H1 (cell line): ENCODE results near the gene TET2. TPM values are rescaled to one million over a fixed set of nuclear protein-coding genes. Genes with fewer than 3 reads are reported as not detected.

ENCODE experiments used
- CTCF ChIA-PET: fragments of 300-600 bp; sonication (Branson Sonifier 250); formaldehyde crosslinking; loops from one replicate; lab custom pipeline; 2021; ENCODE audit not compliant: partially characterized antibody; lab: Charles Lee
- POLR2A ChIA-PET: fragments of 300-600 bp; sonication (Branson Sonifier 250); formaldehyde crosslinking; loops from one replicate; lab custom pipeline; 2021; ENCODE audit warnings: inconsistent platforms; ENCODE audit not compliant: partially characterized antibody; lab: Charles Lee
- DNase-seq, 2 experiments: peaks; one replicate each; pipeline versions ENCODE4 v3.0.0 to v3.0.0-alpha.2; 2010 to 2022; ENCODE audit warnings: low spot score in 2 of 2, low read depth in 1 of 2, mixed read lengths in 1 of 2
- FAIRE-seq: peaks from 2 replicates; lab custom pipeline; 2011; peaks lifted over from hg19 to GRCh38; lab: Jason Lieb, UNC
- H2AFZ ChIP-seq: 2 replicates; pipeline ENCODE4 v1.8.1; 2012; ENCODE audit warnings: low read length, inconsistent platforms
- H2AK5ac ChIP-seq: 2 replicates; pipeline ENCODE4 v1.6.1; 2013; ENCODE audit warnings: low read depth, low read length
- H2BK120ac ChIP-seq: replicated peaks from 2 replicates; pipeline ENCODE3; 2013; ENCODE audit warnings: low read depth, low read length, inconsistent platforms
- H2BK12ac ChIP-seq: 2 replicates; pipeline ENCODE4 v1.6.1; 2013; ENCODE audit warnings: low read depth, low read length
- H2BK15ac ChIP-seq: 2 replicates; pipeline ENCODE4 v1.6.1; 2013; ENCODE audit warnings: low read length
- H2BK20ac ChIP-seq: 2 replicates; pipeline ENCODE4 v1.6.1; 2013; ENCODE audit warnings: low read length
- H2BK5ac ChIP-seq: 2 replicates; pipeline ENCODE4 v1.6.1; 2013; ENCODE audit warnings: low read depth, low read length
- H3K14ac ChIP-seq: 2 replicates; pipeline ENCODE4 v1.6.1; 2013; ENCODE audit warnings: inconsistent platforms; ENCODE audit not compliant: insufficient read length
- H3K18ac ChIP-seq: 2 replicates; pipeline ENCODE4 v1.6.1; 2013; ENCODE audit warnings: low read length; ENCODE audit errors: extremely low read depth
- H3K23ac ChIP-seq: 2 replicates; pipeline ENCODE4 v1.6.1; 2013; ENCODE audit warnings: inconsistent platforms; ENCODE audit not compliant: insufficient read length
- H3K23me2 ChIP-seq: 2 replicates; pipeline ENCODE4 v1.6.1; 2013; ENCODE audit warnings: low read depth, low read length
- H3K27ac ChIP-seq: 2 replicates; pipeline ENCODE4 v1.6.1; 2011; ENCODE audit warnings: low read depth, low read length, inconsistent platforms
- H3K27me3 ChIP-seq, 4 experiments: replicated peaks in 1 of 4; 1 replicate in 1 of 4; 2 replicates in 3 of 4; pipeline versions ENCODE4 v1.6.1 to v1.8.1; 2011 to 2013; ENCODE audit warnings: low read length in 3 of 4, mild to moderate bottlenecking in 3 of 4, inconsistent platforms in 2 of 4, mixed read lengths in 2 of 4, moderate library complexity in 1 of 4; ENCODE audit not compliant: control insufficient read depth in 3 of 4, insufficient read depth in 3 of 4; ENCODE audit errors: extremely low read depth in 1 of 4
- H3K36me3 ChIP-seq, 4 experiments: 2 replicates each; pipeline versions ENCODE4 v1.6.1 to v1.8.1; 2011 to 2013; ENCODE audit warnings: mild to moderate bottlenecking in 4 of 4, low read length in 3 of 4, moderate library complexity in 2 of 4, control low read depth in 1 of 4, inconsistent platforms in 1 of 4; ENCODE audit not compliant: insufficient read depth in 4 of 4, control insufficient read depth in 2 of 4
- H3K4ac ChIP-seq: replicated peaks from 2 replicates; pipeline ENCODE3; 2013; ENCODE audit warnings: low read length, low read depth, mixed read lengths, inconsistent platforms; ENCODE audit not compliant: insufficient read length
- H3K4me1 ChIP-seq, 4 experiments: replicated peaks in 1 of 4; 1 replicate in 1 of 4; 2 replicates in 3 of 4; pipeline versions ENCODE4 v1.6.1 to v1.8.1; 2011 to 2013; ENCODE audit warnings: low read length in 3 of 4, inconsistent platforms in 2 of 4, mixed read lengths in 1 of 4; ENCODE audit not compliant: insufficient read depth in 4 of 4, control insufficient read depth in 3 of 4
- H3K4me2 ChIP-seq, 2 experiments: 2 replicates each; pipeline versions ENCODE4 v1.6.1 to v1.8.1; 2011 to 2013; ENCODE audit warnings: low read depth in 2 of 2, low read length in 2 of 2, control low read depth in 1 of 2, inconsistent platforms in 1 of 2, mild to moderate bottlenecking in 1 of 2; ENCODE audit not compliant: insufficient read depth in 1 of 2
- H3K4me3 ChIP-seq, 4 experiments: fragments of 200-600, 300-600 bp in 1 of 4; sonication (generic), shearing (Covaris generic), sonication (Bioruptor Twin) in 1 of 4; 2 replicates each; pipeline versions ENCODE4 v1.5.1 to v1.8.1; 2011 to 2016; ENCODE audit warnings: low read length in 4 of 4, low read depth in 3 of 4, control low read depth in 2 of 4, inconsistent platforms in 2 of 4, mild to moderate bottlenecking in 2 of 4, mixed read lengths in 1 of 4, moderate library complexity in 1 of 4; ENCODE audit not compliant: insufficient read depth in 2 of 4; ENCODE audit errors: extremely low read depth in 1 of 4
- H3K56ac ChIP-seq: replicated peaks from 2 replicates; pipeline ENCODE3; 2013; ENCODE audit warnings: low read depth, mild to moderate bottlenecking, mixed read lengths, low read length, inconsistent platforms; ENCODE audit not compliant: insufficient read length
- H3K79me1 ChIP-seq: 2 replicates; pipeline ENCODE4 v1.6.1; 2013; ENCODE audit warnings: low read depth, low read length, control low read depth
- H3K79me2 ChIP-seq, 2 experiments: 2 replicates each; pipeline versions ENCODE4 v1.6.1 to v1.8.1; 2012 to 2013; ENCODE audit warnings: low read length in 2 of 2, mild to moderate bottlenecking in 2 of 2, inconsistent platforms in 1 of 2; ENCODE audit not compliant: insufficient read depth in 2 of 2, control insufficient read depth in 1 of 2
- H3K9ac ChIP-seq, 4 experiments: replicated peaks in 1 of 4; 1 replicate in 1 of 4; 2 replicates in 3 of 4; pipeline versions ENCODE4 v1.6.1 to v1.8.1; 2011 to 2013; ENCODE audit warnings: low read depth in 3 of 4, low read length in 3 of 4, control low read depth in 2 of 4, mild to moderate bottlenecking in 2 of 4, moderate library complexity in 2 of 4, inconsistent platforms in 1 of 4; ENCODE audit errors: extremely low read depth in 1 of 4
- H3K9me3 ChIP-seq, 2 experiments: 2 replicates each; pipeline versions ENCODE4 v1.6.1 to v1.8.1; 2012 to 2013; ENCODE audit warnings: mild to moderate bottlenecking in 2 of 2, moderate library complexity in 2 of 2, control low read depth in 1 of 2, inconsistent platforms in 1 of 2, low read depth in 1 of 2, low read length in 1 of 2, mixed read lengths in 1 of 2; ENCODE audit not compliant: insufficient read depth in 2 of 2
- H4K20me1 ChIP-seq, 2 experiments: replicated peaks in 1 of 2; 2 replicates each; pipeline versions ENCODE3 to v1.8.1; 2011 to 2013; ENCODE audit warnings: inconsistent platforms in 2 of 2, low read length in 2 of 2, mild to moderate bottlenecking in 1 of 2; ENCODE audit not compliant: insufficient read depth in 2 of 2, control insufficient read depth in 1 of 2
- H4K5ac ChIP-seq: 2 replicates; pipeline ENCODE4 v1.6.1; 2013; ENCODE audit warnings: low read length, low read depth, mixed read lengths, inconsistent platforms; ENCODE audit not compliant: insufficient read length
- H4K8ac ChIP-seq: 2 replicates; pipeline ENCODE4 v1.8.0; 2013; ENCODE audit warnings: mild to moderate bottlenecking, moderate library complexity, low read length, inconsistent platforms; ENCODE audit not compliant: insufficient read depth; ENCODE audit errors: extremely low read depth
- H4K91ac ChIP-seq: replicated peaks from 2 replicates; pipeline ENCODE3; 2013; ENCODE audit warnings: low read length, mixed read lengths, inconsistent platforms; ENCODE audit not compliant: insufficient read length
- SAP30 ChIP-seq: fragments of 300-600 bp; sonication (generic); IDR thresholded peaks from 2 replicates; pipeline ENCODE4 v1.7.1; 2012; ENCODE audit warnings: low read length, moderate library complexity, mild to moderate bottlenecking, inconsistent platforms; ENCODE audit not compliant: insufficient read depth, insufficient replicate concordance
- WGBS, 2 experiments: shearing (Covaris generic) in 1 of 2; methylation state at CpG; one replicate each; pipeline versions ENCODE4 v1.1.6 to v1.1.7; 2013 to 2015; ENCODE audit warnings: low lambda C conversion rate in 2 of 2, mixed read lengths in 2 of 2, inconsistent platforms in 1 of 2, low coverage in 1 of 2, missing lambda C conversion rate in 1 of 2; ENCODE audit not compliant: insufficient replicate concordance in 2 of 2, insufficient coverage in 1 of 2, insufficient read length in 1 of 2; ENCODE audit errors: extremely low coverage in 1 of 2, missing lambda C conversion rate in 1 of 2; 5-methylcytosine and 5-hydroxymethylcytosine counted together
- polyA plus RNA-seq, 7 experiments: library from polyadenylated mRNA; depleted of rRNA in 3 of 7; stranded (reverse) in 5 of 7; unstranded in 2 of 7; fragments of >200 nt in 5 of 7; fragments of 200-250 nt in 2 of 7; gene quantifications; 1 replicate in 5 of 7; 2 replicates in 1 of 7; 4 replicates in 1 of 7; pipeline versions ENCODE4 v1.2.1 to v1.2.3, GENCODE V29; 2011 to 2013; ENCODE audit warnings: missing spikeins in 2 of 7, mixed read lengths in 2 of 7
- total RNA-seq: library from RNA; stranded (reverse); fragmentation: NEBNext Ultra II Directional; extraction: Animal tissue kit (Norgen Biotek cat#: 25700); gene quantifications from 2 replicates; pipeline ENCODE4 v1.2.1, GENCODE V29; 2021

TET2 gene
- total and polyA plus RNA-seq, 2 of the 8 experiments (the other 6 are each of a cell fraction or from before 2014, with no cell fraction given) = 1.0 to 2.6 TPM

DNA sequence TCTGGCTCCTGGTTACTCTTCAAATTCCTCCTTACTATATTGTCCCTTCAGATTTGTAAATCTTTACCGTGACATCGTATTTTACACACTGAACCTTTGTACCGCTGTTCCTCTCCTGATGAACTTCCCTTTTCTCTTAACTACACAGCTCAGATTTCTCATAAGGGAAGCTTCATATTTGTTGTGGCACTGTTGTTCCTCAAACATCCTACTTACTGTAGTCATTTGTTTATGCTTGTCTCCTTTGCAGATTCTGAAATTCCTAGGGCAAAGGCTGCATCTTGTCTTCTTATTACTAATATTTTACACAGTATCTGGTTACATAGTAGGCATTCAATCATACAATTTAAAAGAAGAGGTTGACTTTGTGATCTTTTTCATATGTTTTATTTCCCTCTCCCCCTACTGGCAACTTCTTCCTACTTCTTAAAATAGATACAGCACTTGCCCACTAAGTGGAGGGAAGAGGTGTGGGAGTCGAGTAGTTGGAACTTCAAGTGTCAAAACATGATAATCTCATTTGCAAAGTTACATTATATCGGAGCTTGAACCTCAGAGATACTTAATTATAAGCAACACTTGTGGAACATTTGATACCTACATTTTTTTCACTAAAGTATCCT lies 50.0 kb downstream of the TET2 start:
- ChIA-PET POLR2A (no interaction called here), CTCF (interaction anchor here (0.6 to 2.6 kb wide), 19 partner anchors 9 to 518 kb away, joined by 3 to 12 read pairs (median 3); no protein-coding TSS in a partner anchor)
- Histone ChIP-seq H3K4me3 (no peak overlapping the region), H3K27ac (no peak overlapping the region), H4K91ac (no peak overlapping the region), H3K9me3 (no peaks in the 10 kb centered on the region), H4K8ac (no peak overlapping the region), H3K18ac (no peak overlapping the region), H2AFZ (no peak overlapping the region), H2BK12ac (no peak overlapping the region), H3K79me2 (no peaks in the 10 kb centered on the region), H4K20me1 (no peaks in the 10 kb centered on the region), H3K4me1 (0 out of 7 replicates have a peak, but pooled peaks cover 0 to 2% (median 0%) of the 10 kb centered on the region in 4 experiments), H3K23ac (no peak overlapping the region), H4K5ac (no peak overlapping the region), H3K14ac (no peak overlapping the region), H2BK120ac (no peak overlapping the region), H2AK5ac (no peak overlapping the region), H3K79me1 (no peaks in the 10 kb centered on the region), H2BK15ac (no peak overlapping the region), H3K36me3 (no peaks in the 10 kb centered on the region), H2BK5ac (no peak overlapping the region), H3K56ac (no peak overlapping the region), H3K27me3 (no peaks in the 10 kb centered on the region), H2BK20ac (no peak overlapping the region), H3K4ac (no peak overlapping the region), H3K23me2 (no peaks in the 10 kb centered on the region; the same call in 1 of the 2 replicates), H3K4me2 (no peak overlapping the region), H3K9ac (no peak overlapping the region)
- FAIRE-seq = no peak
- no peak for TF ChIP-seq SAP30
- 86% methylated on average over 5 of the region's 5 CpGs; no CpG with 5 or more reads in 1 of the 2 experiments for WGBS, 2 experiments
- DNase-seq = no peak
